K562 (cell line): ENCODE results near the gene EHD3. TPM values are rescaled to one million over a fixed set of nuclear protein-coding genes. Genes with fewer than 3 reads are reported as not detected.

Experiments used
- ATAC-seq: fragments of 200-7000 bp; cut with Tn5 transposase; 3 replicates; pipeline ENCODE4 v1.9.1; 2020; ENCODE audit warnings: moderate library complexity
- BruUV-seq: library from RNA; stranded (reverse); fragments of 400-500 nt; replicated peaks from 2 replicates; lab custom pipeline; 2021; lab: Mats Ljungman, UMichigan
- CTCF ChIA-PET: fragments of 300-600 bp; formaldehyde crosslinking; extraction: SDS; loops from one replicate; lab custom pipeline; 2021; ENCODE audit warnings: low intra/inter-chr PET ratio; lab: Yijun Ruan, JAX
- POLR2A ChIA-PET: fragments of 300-600, 350-650 bp; sonication (Branson Sonifier 250); formaldehyde crosslinking; extraction: SDS; loops from one replicate; lab custom pipeline; 2021; ENCODE audit warnings: antibody characterized with exemption, inconsistent platforms; lab: Yijun Ruan, JAX
- DNase-seq, 4 experiments: peaks; one replicate each; pipeline versions ENCODE4 v3.0.0 to v3.0.0-alpha.2; 2011 to 2018; ENCODE audit warnings: low spot score in 3 of 4, mixed read lengths in 3 of 4; ENCODE audit errors: extremely low read depth in 1 of 4
- FAIRE-seq: peaks from 2 replicates; lab custom pipeline; 2011; peaks lifted over from hg19 to GRCh38; lab: Jason Lieb, UNC
- H2AFZ ChIP-seq: 2 replicates; pipeline ENCODE4 v1.6.0; 2011; ENCODE audit warnings: low read depth, low read length, control low read depth, inconsistent platforms
- H3K27ac ChIP-seq: fragments of 200-600 bp; 3 replicates; pipeline ENCODE4 v1.8.0; 2011; ENCODE audit warnings: low read depth, mild to moderate bottlenecking, control low read depth, inconsistent platforms, low read length, moderate library complexity, mixed read lengths; ENCODE audit errors: extremely low read depth
- H3K27me3 ChIP-seq, 2 experiments: fragments of 300-600 bp in 1 of 2; 2 replicates in 1 of 2; 3 replicates in 1 of 2; pipeline versions ENCODE4 v1.6.0 to v1.8.0; 2011; ENCODE audit warnings: inconsistent platforms in 2 of 2, low read length in 2 of 2, mild to moderate bottlenecking in 1 of 2, mixed read lengths in 1 of 2, moderate library complexity in 1 of 2; ENCODE audit not compliant: control insufficient read depth in 2 of 2, insufficient read depth in 2 of 2
- H3K36me3 ChIP-seq: fragments of 300-600 bp; 3 replicates; pipeline ENCODE4 v1.8.0; 2011; ENCODE audit warnings: mild to moderate bottlenecking, low read length, inconsistent platforms; ENCODE audit not compliant: control insufficient read depth, insufficient read depth
- H3K4me1 ChIP-seq, 2 experiments: fragments of 200-600 bp in 1 of 2; replicated peaks in 1 of 2; 2 replicates in 1 of 2; 3 replicates in 1 of 2; pipeline versions ENCODE4 v1.5.1 to v1.8.0; 2011; ENCODE audit warnings: inconsistent platforms in 2 of 2, low read length in 2 of 2, mild to moderate bottlenecking in 1 of 2, mixed read lengths in 1 of 2, moderate library complexity in 1 of 2; ENCODE audit not compliant: control insufficient read depth in 2 of 2, insufficient read depth in 2 of 2
- H3K4me2 ChIP-seq: 2 replicates; pipeline ENCODE4 v1.6.1; 2011; ENCODE audit warnings: low read length, control low read depth, inconsistent platforms, mixed read lengths; ENCODE audit not compliant: insufficient read depth
- H3K4me3 ChIP-seq: fragments of 200-600 bp; sonication (generic), shearing (Covaris generic); 2 replicates; pipeline ENCODE4 v1.5.1; 2016; ENCODE audit warnings: control low read depth, inconsistent platforms
- H3K79me2 ChIP-seq: fragments of 200-600 bp; 3 replicates; pipeline ENCODE4 v1.8.0; 2011; ENCODE audit warnings: low read length, inconsistent platforms; ENCODE audit not compliant: control insufficient read depth, insufficient read depth
- H3K9ac ChIP-seq, 2 experiments: 2 replicates each; pipeline versions ENCODE4 v1.6.0 to v1.6.1; 2011; ENCODE audit warnings: low read depth in 2 of 2, low read length in 2 of 2, control low read depth in 1 of 2, inconsistent platforms in 1 of 2, mild to moderate bottlenecking in 1 of 2, mixed read lengths in 1 of 2; ENCODE audit not compliant: insufficient read depth in 1 of 2
- H3K9me1 ChIP-seq: one replicate; pipeline ENCODE4 v1.6.0; 2011; ENCODE audit warnings: inconsistent platforms, mild to moderate bottlenecking, low read length, moderate library complexity; ENCODE audit not compliant: control insufficient read depth, insufficient read depth
- H3K9me3 ChIP-seq: replicated peaks from 2 replicates; pipeline ENCODE4 v1.5.1; 2011; ENCODE audit warnings: low read depth, low read length, inconsistent platforms; ENCODE audit not compliant: control insufficient read depth, insufficient read depth
- H4K20me1 ChIP-seq: replicated peaks from 2 replicates; pipeline ENCODE4 v1.6.1; 2011; ENCODE audit warnings: low read length, inconsistent platforms, mixed read lengths; ENCODE audit not compliant: control insufficient read depth, insufficient read depth
- ATF3 ChIP-seq, 2 experiments: fragments of 450-650 bp in 1 of 2; sonication (generic) in 1 of 2; formaldehyde crosslinking in 1 of 2; IDR thresholded peaks in 1 of 2; conservative IDR thresholded peaks in 1 of 2; 2 replicates each; pipeline versions ENCODE4 v1.6.1 to v1.8.1; 2016 to 2023; ENCODE audit warnings: mild to moderate bottlenecking in 2 of 2, moderate library complexity in 2 of 2, inconsistent platforms in 1 of 2, missing genetic modification reagents in 1 of 2
- NEUROD1 ChIP-seq: fragments of 150-350 bp; IDR thresholded peaks from 2 replicates; pipeline ENCODE4 v1.6.1; 2014; ENCODE audit warnings: borderline replicate concordance, low read length, low read depth; ENCODE audit not compliant: partially characterized antibody
- NFIC ChIP-seq: fragments of 450-650 bp; IDR thresholded peaks from 2 replicates; pipeline ENCODE4 v1.6.1; 2017; ENCODE audit warnings: mild to moderate bottlenecking, inconsistent platforms
- POLR2AphosphoS2 ChIP-seq: IDR thresholded peaks from 2 replicates; pipeline ENCODE4 v1.6.1; 2012; ENCODE audit warnings: low read length, improper control_type of control experiment
- ZFP36 ChIP-seq: fragments of 150-350 bp; IDR thresholded peaks from 2 replicates; pipeline ENCODE4 v1.6.1; 2018; ENCODE audit warnings: low read length, low read depth; ENCODE audit not compliant: partially characterized antibody
- WGBS: fragments of 100-300 bp; shearing (Covaris generic); methylation state at CpG from one replicate; pipeline ENCODE4 v1.1.6; 2016; ENCODE audit warnings: low coverage, mixed read lengths; ENCODE audit not compliant: insufficient coverage; ENCODE audit errors: missing lambda C conversion rate; 5-methylcytosine and 5-hydroxymethylcytosine counted together
- in situ Hi-C: fragments of 300-500 bp; cut with MboI; formaldehyde crosslinking; loops from 4 replicates; pipeline ENCODE4 v1.15.0; 2018; ENCODE audit warnings: inconsistent platforms, mixed read lengths
- intact Hi-C: fragments of 100-400 bp; cut with micrococcal nuclease; formaldehyde crosslinking; loops from 2 replicates; pipeline ENCODE4 v1.14.2; 2022
- polyA plus RNA-seq, 8 experiments: library from polyadenylated mRNA; depleted of rRNA in 4 of 8; stranded (reverse) in 5 of 8; unstranded in 3 of 8; fragments of >200 nt; fragmentation: Nextera tagmentation in 2 of 8; fragmentation: Illumina TruSeq in 1 of 8; extraction: Ambion mirVana in 2 of 8; extraction: Trizol in 1 of 8; gene quantifications; 2 replicates each; pipeline versions ENCODE4 v1.2.1 to v1.2.3, GENCODE V29; 2011 to 2014; ENCODE audit warnings: inconsistent platforms in 1 of 8, missing spikeins in 1 of 8
- total RNA-seq, 7 experiments: library from RNA; depleted of rRNA in 6 of 7; stranded (reverse); fragments of >200 nt in 6 of 7; fragmentation: Illumina TruSeq in 2 of 7; extraction: Trizol in 2 of 7; gene quantifications; 2 replicates each; pipeline versions ENCODE4 v1.2.1 to v1.2.3, GENCODE V29; 2011 to 2021; ENCODE audit warnings: low replicate concordance in 1 of 7

The EHD3 gene
- total and polyA plus RNA-seq, 9 of the 15 experiments (the other 6 are each of a cell fraction or from before 2014, with no cell fraction given), result under 0.01 to 0.04 (median 0.03) TPM; not detected in 3

- intact Hi-C loops, result no loop called here
Observed at GRCh38 chr2:31248139-31248538, 14.2 kb downstream of the EHD3 start.

GRCh38 chr2:31249009-31249690 lies 15.2 kb downstream of the EHD3 start:
- WGBS, result under 1% methylated on average over 15 of the region's 15 CpGs
- ATAC-seq, result no peak

More at GRCh38 chr2:31248139-31248538, 14.2 kb downstream of the EHD3 start:
- BruUV-seq, result no TSS peak
- H3K9ac ChIP-seq, result no peak overlapping the region
- TF ChIP-seq ZFP36 (peak; percentile 86), NEUROD1 (no peak)
- no peaks in the 10 kb centered on the region for H3K9me3 ChIP-seq
- H3K27me3 ChIP-seq, result peaks cover 0 to 5% of the 10 kb centered on the region in 2 experiments; a peak in 1 of 5 replicates
- CTCF ChIA-PET, result no interaction called here
- POLR2A ChIA-PET, result no interaction called here
- H2AFZ ChIP-seq, result no peak overlapping the region
- H3K9me1 ChIP-seq, result peaks cover 7% of the 10 kb centered on the region
- no peak overlapping the region for H3K27ac ChIP-seq
- H3K4me2 ChIP-seq, result no peak overlapping the region
- no peaks in the 10 kb centered on the region for H3K79me2 ChIP-seq
- no peaks in the 10 kb centered on the region; a peak in 2 of 5 replicates for H3K4me1 ChIP-seq
- no peaks in the 10 kb centered on the region for H3K36me3 ChIP-seq
- no peak for FAIRE-seq
- 0 out of 2 replicates have a peak, but pooled peaks cover 5% of the 10 kb centered on the region for H4K20me1 ChIP-seq
- in situ Hi-C loops, result no loop called here
- no peak for DNase-seq
- H3K4me3 ChIP-seq, result no peak overlapping the region
- ATAC-seq, result no peak
- WGBS, result 0% methylated on average over 3 of the region's 3 CpGs

More at GRCh38 chr2:31249009-31249690, 15.2 kb downstream of the EHD3 start:
- H3K9ac ChIP-seq, result no peak overlapping the region
- no peak overlapping the region for H3K4me2 ChIP-seq
- no peak for FAIRE-seq
- no peaks in the 10 kb centered on the region for H3K9me3 ChIP-seq
- no peak for DNase-seq
- no peak overlapping the region for H3K4me3 ChIP-seq
- no peak overlapping the region for H3K27ac ChIP-seq
- no TSS peak for BruUV-seq
- peaks cover 0 to 7% of the 10 kb centered on the region in 2 experiments; a peak in 2 of 5 replicates for H3K27me3 ChIP-seq
- H3K36me3 ChIP-seq, result no peaks in the 10 kb centered on the region
- POLR2A ChIA-PET, result interaction anchor here (0.7 kb wide), 1 partner anchor 20 kb away, joined by 3 read pairs; no protein-coding TSS in a partner anchor
- CTCF ChIA-PET, result no interaction called here
- intact Hi-C loops, result no loop called here
- H3K9me1 ChIP-seq, result peaks cover 7% of the 10 kb centered on the region
- 0 out of 2 replicates have a peak, but pooled peaks cover 5% of the 10 kb centered on the region for H4K20me1 ChIP-seq
- H2AFZ ChIP-seq, result no peak overlapping the region
- H3K4me1 ChIP-seq, result no peaks in the 10 kb centered on the region; a peak in 3 of 5 replicates
- H3K79me2 ChIP-seq, result no peaks in the 10 kb centered on the region
- in situ Hi-C loops, result no loop called here
- TF ChIP-seq NFIC (no peak), POLR2AphosphoS2 (no peak), ATF3 (IDR thresholded peaks at IDR 0.05) (no peak), ATF3 (CRISPR knock-in tag; conservative IDR thresholded peaks at IDR 0.05) (no peak)
- TF ChIP-seq, all 486 proteins: peak for 0
